LNCaP clone FGC (cell line): ENCODE measurements around the gene PRKAA2.

Experiments
- DNase-seq: peaks from one replicate; pipeline ENCODE4 v3.0.0-alpha.2; 2011; ENCODE audit warnings: low read depth
- H3K4me3 ChIP-seq: 2 replicates; pipeline ENCODE4 v1.5.1; 2011; ENCODE audit warnings: mild to moderate bottlenecking, low read depth, low read length, control low read depth
- CTCF ChIP-seq: IDR thresholded peaks from 2 replicates; pipeline ENCODE4 v1.5.1; 2012; ENCODE audit warnings: mild to moderate bottlenecking; ENCODE audit not compliant: control insufficient read depth, insufficient read depth; ENCODE audit errors: extremely low read depth

PRKAA2 gene

GRCh38 chr1:56655991-56656613, 11.0 kb downstream of the PRKAA2 start:
- no peak for TF ChIP-seq CTCF
- DNase-seq: no peak
- H3K4me3 ChIP-seq: no peak overlapping the region

DNA sequence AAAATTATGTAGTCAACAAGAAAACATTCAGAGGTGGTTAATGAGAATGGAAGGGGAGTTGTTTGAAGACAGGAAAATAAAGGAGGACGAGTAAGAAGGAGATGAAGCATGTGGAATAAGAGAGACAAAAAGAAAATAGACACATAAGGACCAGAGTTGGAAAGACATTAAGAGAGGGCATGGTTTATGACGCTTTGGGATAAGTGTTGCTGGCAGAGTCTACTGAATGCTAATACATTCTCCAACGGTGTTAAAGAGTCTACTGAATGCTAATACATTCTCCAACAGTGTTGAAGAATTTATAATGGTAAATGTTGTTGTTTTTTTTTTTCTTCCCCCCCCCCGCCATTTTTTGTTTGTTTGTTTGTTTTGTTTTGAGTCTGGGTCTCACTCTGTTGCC, 13.1 kb downstream of the PRKAA2 start:
- H3K4me3 ChIP-seq: no peak overlapping the region
- no peak for DNase-seq
- TF ChIP-seq CTCF: no peak

DNA sequence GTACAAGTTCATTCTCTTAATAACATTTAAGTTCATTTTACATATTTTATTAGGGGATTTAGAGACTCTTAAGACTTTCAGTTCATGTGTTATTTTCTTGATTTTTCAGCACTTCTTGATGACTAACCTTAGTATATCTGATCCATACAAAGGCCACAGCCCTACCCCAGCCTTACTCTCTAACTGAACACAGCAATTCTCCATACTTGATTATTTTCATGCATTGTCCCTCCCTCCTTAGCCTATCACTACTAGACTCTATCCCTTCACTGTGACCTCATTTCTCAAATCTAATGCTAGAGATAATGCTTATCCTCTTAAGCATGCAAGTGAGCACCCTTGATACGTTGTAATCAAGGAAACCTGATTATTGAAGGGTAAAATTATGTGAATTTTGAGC, 15.2 kb downstream of the PRKAA2 start:
- H3K4me3 ChIP-seq: no peak overlapping the region
- DNase-seq: no peak
- no peak for TF ChIP-seq CTCF

DNA sequence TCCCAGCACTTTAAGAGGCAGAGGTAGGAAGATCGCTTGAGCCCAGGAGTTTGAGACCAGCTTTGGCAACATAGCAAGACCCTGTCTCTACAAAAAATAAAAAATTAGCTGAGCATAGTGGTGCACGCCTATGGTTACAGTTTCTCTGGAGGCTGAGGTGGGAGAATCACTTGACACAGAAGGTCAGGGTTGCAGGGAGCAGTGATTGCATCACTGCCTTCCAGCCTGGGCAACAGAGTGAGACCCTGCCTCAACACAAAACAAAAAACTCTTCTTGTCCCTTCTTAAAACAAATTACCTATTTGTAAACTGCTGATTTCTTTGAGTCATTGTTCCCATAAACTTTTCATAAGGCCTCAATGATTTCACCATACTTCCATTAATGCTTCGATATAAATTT, 18.7 kb downstream of the PRKAA2 start:
- DNase-seq: no peak
- no peak overlapping the region for H3K4me3 ChIP-seq
- TF ChIP-seq CTCF: no peak

GRCh38 chr1:56665384-56665783, 20.3 kb downstream of the PRKAA2 start:
- no peak for TF ChIP-seq CTCF
- DNase-seq: no peak

DNA sequence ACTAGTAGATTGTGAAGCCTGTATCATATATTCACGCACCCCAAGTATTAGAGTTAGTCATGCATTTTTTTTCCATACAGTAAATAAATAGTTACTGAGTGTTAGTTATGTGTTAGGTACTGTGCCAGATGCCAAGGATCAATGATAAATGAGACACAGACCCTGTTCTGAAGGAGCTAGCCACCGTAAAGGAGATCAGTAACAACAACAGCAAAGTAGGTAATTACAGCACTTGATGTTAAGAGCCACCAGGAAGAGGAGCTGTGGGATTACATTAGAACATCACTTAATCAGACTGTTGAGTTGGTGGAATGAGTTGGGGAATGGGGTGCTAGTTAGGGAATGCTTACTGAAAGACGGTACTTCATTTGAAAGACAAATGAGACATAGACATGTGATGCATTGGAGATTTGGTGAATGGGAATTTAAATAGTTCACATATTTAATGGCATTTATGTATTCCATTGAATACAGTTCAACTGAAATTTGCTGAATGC, 21.0 kb downstream of the PRKAA2 start:
- TF ChIP-seq CTCF: no peak
- H3K4me3 ChIP-seq: no peak overlapping the region
- no peak for DNase-seq

More at GRCh38 chr1:56665384-56665783, 20.3 kb downstream of the PRKAA2 start:
- H3K4me3 ChIP-seq: no peak overlapping the region

DNA sequence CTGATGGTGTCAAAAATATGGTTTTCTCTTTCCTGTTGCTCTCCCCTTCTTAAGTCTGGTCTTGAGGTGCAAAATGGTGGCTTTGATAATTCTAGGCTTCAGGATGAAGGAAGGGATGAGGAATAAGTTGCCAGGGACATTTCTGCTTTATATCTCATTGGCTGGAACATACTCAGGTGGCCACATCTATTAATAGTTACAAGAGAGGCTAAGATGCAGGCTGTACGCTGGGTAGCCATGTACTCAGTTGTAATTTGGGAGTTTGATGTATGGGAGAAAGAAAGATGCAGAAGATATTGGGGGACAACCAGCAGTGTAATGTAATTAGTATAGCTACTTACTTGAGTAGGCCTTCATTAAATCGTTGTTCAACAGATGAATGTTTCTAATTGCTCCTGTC, 25.2 kb downstream of the PRKAA2 start:
- TF ChIP-seq CTCF: no peak
- no peak for DNase-seq
- H3K4me3 ChIP-seq: no peak overlapping the region
